ENCODE measurements around the gene GPBAR1. TPM values are rescaled to one million over a fixed set of nuclear protein-coding genes. Genes with fewer than 3 reads are reported as not detected.

The GPBAR1 gene
- polyA plus RNA-seq, 3 donors: 26.0 to 181 (median 143) TPM

- no peaks in the 10 kb centered on the region for H3K9me3 Mint-ChIP-seq
- H3K4me1 ChIP-seq (ENCODE audit: control insufficient read depth in 1 of 2, insufficient read depth in 2 of 2, low read length in 2 of 2): peaks cover 68 to 81% of the 10 kb centered on the region in 2 donors
- no peaks in the 10 kb centered on the region for H3K27me3 Mint-ChIP-seq (ENCODE audit: low read depth in 3 of 3)
- no peak for TF ChIP-seq CTCF (IDR thresholded peaks at IDR 0.05)
- H2AFZ ChIP-seq (ENCODE audit: insufficient read depth, low read depth, low read length, poor library complexity, severe bottlenecking): no peak overlapping the region
- intact Hi-C loops (cut with micrococcal nuclease): loop anchor here in 1 of 2 donors (5.0 kb wide), 2 partner anchors 39 to 69 kb away; partner anchors contain the start of gene ARPC2
- peak overlapping the region; percentile 64 to 93 for H3K27ac ChIP-seq (ENCODE audit: low read depth in 1 of 2, low read length in 2 of 2)
- WGBS (ENCODE audit: insufficient coverage): 91% methylated on average over 10 of the region's 13 CpGs
- H4K20me1 ChIP-seq (ENCODE audit: insufficient read depth, low read length): peaks cover 60% of the 10 kb centered on the region
- peaks cover 59% of the 10 kb centered on the region for H3K79me2 ChIP-seq (ENCODE audit: insufficient read depth, low read length)
- peak overlapping the region in 1 of 2 donors; percentile 30 for H3K4me3 Mint-ChIP-seq
- DNase-seq: no peak
- H3K27me3 ChIP-seq (ENCODE audit: control insufficient read depth in 2 of 2, insufficient read depth in 2 of 2, low read length in 2 of 2): no peaks in the 10 kb centered on the region
- peak overlapping the region; percentile 11 for H3K9ac ChIP-seq (ENCODE audit: insufficient read depth, low read length, poor library complexity, severe bottlenecking)
- H3K36me3 ChIP-seq (replicated peaks in 1 of 2; ENCODE audit: control insufficient read depth in 1 of 2, insufficient read depth in 2 of 2, low read length in 2 of 2): peaks cover 44 to 46% of the 10 kb centered on the region in 2 donors
- H3K4me1 Mint-ChIP-seq: peaks cover 86% of the 10 kb centered on the region
- H3K4me2 ChIP-seq (replicated peaks; ENCODE audit: extremely low read depth, low read length, poor library complexity, severe bottlenecking): peak overlapping the region; percentile 55
- no peaks in the 10 kb centered on the region for H3K9me3 ChIP-seq (replicated peaks in 1 of 2; ENCODE audit: control insufficient read depth in 1 of 2, insufficient read depth in 1 of 2, low read length in 2 of 2)
- H3K36me3 Mint-ChIP-seq: peaks cover 42 to 53% of the 10 kb centered on the region in 2 donors
- peak overlapping the region; percentile 84 to 97 (median 92) for H3K27ac Mint-ChIP-seq
- H3K4me3 ChIP-seq (replicated peaks in 1 of 3; ENCODE audit: low read depth in 2 of 3, low read length in 3 of 3): peak overlapping the region in 1 of 3 experiments; percentile 53
Observed at GRCh38 chr2:218256612-218257350, 4.0 kb upstream of the GPBAR1 start.

GRCh38 chr2:218257390-218257981 is 3.3 kb upstream of the GPBAR1 start:
- Histone ChIP-seq H2AFZ (ENCODE audit: insufficient read depth, low read depth, low read length, poor library complexity, severe bottlenecking) (no peak overlapping the region), H3K79me2 (ENCODE audit: insufficient read depth, low read length) (peaks cover 60% of the 10 kb centered on the region), H4K20me1 (ENCODE audit: insufficient read depth, low read length) (peaks cover 58% of the 10 kb centered on the region), H3K36me3 (replicated peaks in 1 of 2; ENCODE audit: control insufficient read depth in 1 of 2, insufficient read depth in 2 of 2, low read length in 2 of 2) (peaks cover 37 to 40% of the 10 kb centered on the region in 2 donors), H3K4me1 (ENCODE audit: control insufficient read depth in 1 of 2, insufficient read depth in 2 of 2, low read length in 2 of 2) (peaks cover 72 to 85% of the 10 kb centered on the region in 2 donors), H3K9me3 (replicated peaks in 1 of 2; ENCODE audit: control insufficient read depth in 1 of 2, insufficient read depth in 1 of 2, low read length in 2 of 2) (no peaks in the 10 kb centered on the region), H3K27ac (ENCODE audit: low read depth in 1 of 2, low read length in 2 of 2) (peak overlapping the region; percentile 64 to 93), H3K27me3 (ENCODE audit: control insufficient read depth in 2 of 2, insufficient read depth in 2 of 2, low read length in 2 of 2) (no peaks in the 10 kb centered on the region), H3K9ac (ENCODE audit: insufficient read depth, low read length, poor library complexity, severe bottlenecking) (no peak overlapping the region), H3K4me2 (replicated peaks; ENCODE audit: extremely low read depth, low read length, poor library complexity, severe bottlenecking) (peak overlapping the region; percentile 55), H3K4me3 (replicated peaks in 1 of 3; ENCODE audit: low read depth in 2 of 3, low read length in 3 of 3) (peak overlapping the region in 1 of 3 experiments; percentile 53)
- intact Hi-C loops (cut with micrococcal nuclease): loop anchor here in 1 of 2 donors (5.0 kb wide), 2 partner anchors 40 to 70 kb away; partner anchors contain the start of gene ARPC2
- H3K27me3 Mint-ChIP-seq (ENCODE audit: low read depth in 3 of 3): no peaks in the 10 kb centered on the region
- peaks cover 35 to 47% of the 10 kb centered on the region in 2 donors for H3K36me3 Mint-ChIP-seq
- DNase-seq: peak; percentile 82 to 94 (median 92)
- TF ChIP-seq CTCF (IDR thresholded peaks at IDR 0.05): peak; percentile 22
- no peaks in the 10 kb centered on the region for H3K9me3 Mint-ChIP-seq
- WGBS (ENCODE audit: insufficient coverage): 0% methylated on average over 7 of the region's 8 CpGs
- peaks cover 88% of the 10 kb centered on the region for H3K4me1 Mint-ChIP-seq
- peak overlapping the region; percentile 32 to 76 for H3K4me3 Mint-ChIP-seq
- H3K27ac Mint-ChIP-seq: peak overlapping the region; percentile 84 to 97 (median 92)
